MM.1S (cell line): ENCODE measurements around the gene AP3B1.

Experiments used
- EZH2 ChIP-seq: fragments of 300-600 bp; sonication (generic); optimal IDR thresholded peaks from 2 replicates; pipeline ENCODE3; 2017; ENCODE audit warnings: low read depth, mild to moderate bottlenecking, antibody characterized with exemption, low read length, mixed read lengths
- EZH2phosphoT487 ChIP-seq: fragments of 300-600 bp; sonication (generic); IDR thresholded peaks from 2 replicates; pipeline ENCODE4 v1.6.1; 2018; ENCODE audit warnings: antibody characterized with exemption, low read length
- TF ChIP-seq, protein P1 (sequence below): fragments of 300-600 bp; sonication (generic); IDR thresholded peaks from 2 replicates; pipeline ENCODE4 v1.5.1; 2016; ENCODE audit warnings: antibody characterized with exemption, low read length, mixed read lengths

DNA sequence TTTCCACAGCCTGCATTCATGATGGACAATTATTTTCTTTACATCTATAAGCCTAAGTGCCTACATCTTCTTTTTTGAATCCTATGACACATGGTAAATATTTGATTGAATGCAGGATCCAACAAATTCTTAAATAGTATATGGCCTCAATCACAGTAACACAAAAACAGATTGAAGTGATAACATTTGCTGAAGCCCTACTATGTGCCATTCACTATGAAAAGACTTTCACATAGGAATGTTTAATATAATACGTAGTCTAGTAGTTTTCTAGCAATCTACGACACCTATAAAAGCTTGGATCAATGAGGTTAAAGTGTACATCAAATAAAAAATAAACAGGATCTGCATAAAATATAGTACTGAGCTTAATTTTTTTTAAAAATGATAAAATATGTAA is 231.0 kb downstream of the AP3B1 start:
- TF ChIP-seq EZH2 (no peak), EZH2phosphoT487 (no peak)
- TF ChIP-seq, protein P1, sequence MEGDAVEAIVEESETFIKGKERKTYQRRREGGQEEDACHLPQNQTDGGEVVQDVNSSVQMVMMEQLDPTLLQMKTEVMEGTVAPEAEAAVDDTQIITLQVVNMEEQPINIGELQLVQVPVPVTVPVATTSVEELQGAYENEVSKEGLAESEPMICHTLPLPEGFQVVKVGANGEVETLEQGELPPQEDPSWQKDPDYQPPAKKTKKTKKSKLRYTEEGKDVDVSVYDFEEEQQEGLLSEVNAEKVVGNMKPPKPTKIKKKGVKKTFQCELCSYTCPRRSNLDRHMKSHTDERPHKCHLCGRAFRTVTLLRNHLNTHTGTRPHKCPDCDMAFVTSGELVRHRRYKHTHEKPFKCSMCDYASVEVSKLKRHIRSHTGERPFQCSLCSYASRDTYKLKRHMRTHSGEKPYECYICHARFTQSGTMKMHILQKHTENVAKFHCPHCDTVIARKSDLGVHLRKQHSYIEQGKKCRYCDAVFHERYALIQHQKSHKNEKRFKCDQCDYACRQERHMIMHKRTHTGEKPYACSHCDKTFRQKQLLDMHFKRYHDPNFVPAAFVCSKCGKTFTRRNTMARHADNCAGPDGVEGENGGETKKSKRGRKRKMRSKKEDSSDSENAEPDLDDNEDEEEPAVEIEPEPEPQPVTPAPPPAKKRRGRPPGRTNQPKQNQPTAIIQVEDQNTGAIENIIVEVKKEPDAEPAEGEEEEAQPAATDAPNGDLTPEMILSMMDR, result no peak
